ENCODE data around the gene GAA. TPM values are rescaled to one million over a fixed set of nuclear protein-coding genes. Genes with fewer than 3 reads are reported as not detected.

GAA gene
- total and polyA plus RNA-seq, 2 of the 13 experiments (the other 11 are each of a cell fraction or from before 2014, with no cell fraction given), result 21.6 to 36.4 TPM

DNA sequence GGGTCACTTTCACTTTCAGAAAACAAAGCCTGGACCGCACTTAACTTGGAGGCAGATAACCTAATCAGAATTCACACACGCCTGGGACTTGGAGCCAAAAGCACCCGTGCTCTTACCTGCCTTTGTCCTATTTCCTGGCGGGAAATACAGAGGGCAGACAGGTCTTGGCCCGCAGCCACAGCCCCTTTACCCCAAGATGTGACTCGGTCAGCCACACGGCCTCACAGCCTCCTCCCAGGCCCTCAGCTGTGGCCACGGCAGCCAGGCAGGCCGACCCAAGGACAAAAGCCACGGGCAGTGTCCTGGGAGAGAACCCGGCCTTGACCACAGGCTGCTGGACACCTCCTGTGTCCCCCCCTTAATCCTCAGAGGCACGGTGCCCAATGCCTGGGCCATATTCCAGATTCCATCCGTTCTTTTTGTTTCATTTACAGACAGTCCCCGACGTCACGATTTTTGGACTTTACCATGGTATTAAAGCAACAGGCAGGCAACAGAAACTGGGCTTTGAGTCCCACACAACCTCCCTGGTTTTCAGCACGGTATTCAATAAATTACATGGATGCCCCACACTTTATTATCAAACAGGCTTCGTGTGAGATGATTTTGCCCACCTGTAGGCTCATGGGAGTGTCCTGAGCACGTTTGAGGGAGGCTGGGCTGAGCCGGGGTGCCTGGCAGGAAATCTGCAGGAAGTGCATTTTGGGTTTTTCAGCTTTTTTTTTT lies 30.1 kb upstream of the GAA start (continued):
- TF ChIP-seq SAP130 (CRISPR knock-in tag; IDR thresholded peaks at IDR 0.05; ENCODE audit: low read depth) (peak; percentile 44; the same call in 1 of the 2 replicates), ZNF552 (CRISPR knock-in tag; IDR thresholded peaks at IDR 0.05; ENCODE audit: borderline replicate concordance) (no peak), ZNF891 (CRISPR knock-in tag; IDR thresholded peaks at IDR 0.05) (no peak), JUNB (CRISPR knock-in tag; IDR thresholded peaks at IDR 0.05; ENCODE audit: borderline replicate concordance) (no peak), SRY (CRISPR knock-in tag; IDR thresholded peaks at IDR 0.05) (no peak), MAZ (IDR thresholded peaks at IDR 0.05; ENCODE audit: borderline replicate concordance, low read depth, low read length) (no peak), MAZ (CRISPR knock-in tag; IDR thresholded peaks at IDR 0.05; ENCODE audit: low read depth) (no peak), ZMYM3 (CRISPR knock-in tag; IDR thresholded peaks at IDR 0.05) (no peak), ZNF768 (CRISPR knock-in tag; IDR thresholded peaks at IDR 0.05) (peak; percentile 23; the same call in 1 of the 2 replicates), ZKSCAN8 (CRISPR knock-in tag; IDR thresholded peaks at IDR 0.05; ENCODE audit: borderline replicate concordance) (no peak), ZFY (CRISPR knock-in tag; IDR thresholded peaks at IDR 0.05) (peak; percentile 76), SETDB1 (CRISPR knock-in tag; IDR thresholded peaks at IDR 0.05; ENCODE audit: borderline replicate concordance) (no peak), HIVEP1 (CRISPR knock-in tag; IDR thresholded peaks at IDR 0.05) (no peak), ZNF569 (CRISPR knock-in tag; IDR thresholded peaks at IDR 0.05; ENCODE audit: borderline replicate concordance) (no peak), ZNF570 (CRISPR knock-in tag; IDR thresholded peaks at IDR 0.05; ENCODE audit: borderline replicate concordance) (no peak), CENPT (CRISPR knock-in tag; IDR thresholded peaks at IDR 0.05; ENCODE audit: low read depth) (no peak)
- TF ChIP-seq, protein P1, sequence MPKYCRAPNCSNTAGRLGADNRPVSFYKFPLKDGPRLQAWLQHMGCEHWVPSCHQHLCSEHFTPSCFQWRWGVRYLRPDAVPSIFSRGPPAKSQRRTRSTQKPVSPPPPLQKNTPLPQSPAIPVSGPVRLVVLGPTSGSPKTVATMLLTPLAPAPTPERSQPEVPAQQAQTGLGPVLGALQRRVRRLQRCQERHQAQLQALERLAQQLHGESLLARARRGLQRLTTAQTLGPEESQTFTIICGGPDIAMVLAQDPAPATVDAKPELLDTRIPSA (CRISPR knock-in tag; IDR thresholded peaks at IDR 0.05; ENCODE audit: borderline replicate concordance), result no peak
- TF ChIP-seq, protein P2, sequence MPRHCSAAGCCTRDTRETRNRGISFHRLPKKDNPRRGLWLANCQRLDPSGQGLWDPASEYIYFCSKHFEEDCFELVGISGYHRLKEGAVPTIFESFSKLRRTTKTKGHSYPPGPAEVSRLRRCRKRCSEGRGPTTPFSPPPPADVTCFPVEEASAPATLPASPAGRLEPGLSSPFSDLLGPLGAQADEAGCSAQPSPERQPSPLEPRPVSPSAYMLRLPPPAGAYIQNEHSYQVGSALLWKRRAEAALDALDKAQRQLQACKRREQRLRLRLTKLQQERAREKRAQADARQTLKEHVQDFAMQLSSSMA (CRISPR knock-in tag; IDR thresholded peaks at IDR 0.05), result no peak
- TF ChIP-seq, protein P3, sequence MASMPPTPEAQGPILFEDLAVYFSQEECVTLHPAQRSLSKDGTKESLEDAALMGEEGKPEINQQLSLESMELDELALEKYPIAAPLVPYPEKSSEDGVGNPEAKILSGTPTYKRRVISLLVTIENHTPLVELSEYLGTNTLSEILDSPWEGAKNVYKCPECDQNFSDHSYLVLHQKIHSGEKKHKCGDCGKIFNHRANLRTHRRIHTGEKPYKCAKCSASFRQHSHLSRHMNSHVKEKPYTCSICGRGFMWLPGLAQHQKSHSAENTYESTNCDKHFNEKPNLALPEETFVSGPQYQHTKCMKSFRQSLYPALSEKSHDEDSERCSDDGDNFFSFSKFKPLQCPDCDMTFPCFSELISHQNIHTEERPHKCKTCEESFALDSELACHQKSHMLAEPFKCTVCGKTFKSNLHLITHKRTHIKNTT (CRISPR knock-in tag; IDR thresholded peaks at IDR 0.05), result no peak
- TF ChIP-seq, protein P4, sequence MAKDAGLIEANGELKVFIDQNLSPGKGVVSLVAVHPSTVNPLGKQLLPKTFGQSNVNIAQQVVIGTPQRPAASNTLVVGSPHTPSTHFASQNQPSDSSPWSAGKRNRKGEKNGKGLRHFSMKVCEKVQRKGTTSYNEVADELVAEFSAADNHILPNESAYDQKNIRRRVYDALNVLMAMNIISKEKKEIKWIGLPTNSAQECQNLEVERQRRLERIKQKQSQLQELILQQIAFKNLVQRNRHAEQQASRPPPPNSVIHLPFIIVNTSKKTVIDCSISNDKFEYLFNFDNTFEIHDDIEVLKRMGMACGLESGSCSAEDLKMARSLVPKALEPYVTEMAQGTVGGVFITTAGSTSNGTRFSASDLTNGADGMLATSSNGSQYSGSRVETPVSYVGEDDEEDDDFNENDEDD (CRISPR knock-in tag; IDR thresholded peaks at IDR 0.05; ENCODE audit: borderline replicate concordance), result no peak
- TF ChIP-seq, protein P5, sequence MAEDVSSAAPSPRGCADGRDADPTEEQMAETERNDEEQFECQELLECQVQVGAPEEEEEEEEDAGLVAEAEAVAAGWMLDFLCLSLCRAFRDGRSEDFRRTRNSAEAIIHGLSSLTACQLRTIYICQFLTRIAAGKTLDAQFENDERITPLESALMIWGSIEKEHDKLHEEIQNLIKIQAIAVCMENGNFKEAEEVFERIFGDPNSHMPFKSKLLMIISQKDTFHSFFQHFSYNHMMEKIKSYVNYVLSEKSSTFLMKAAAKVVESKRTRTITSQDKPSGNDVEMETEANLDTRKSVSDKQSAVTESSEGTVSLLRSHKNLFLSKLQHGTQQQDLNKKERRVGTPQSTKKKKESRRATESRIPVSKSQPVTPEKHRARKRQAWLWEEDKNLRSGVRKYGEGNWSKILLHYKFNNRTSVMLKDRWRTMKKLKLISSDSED (CRISPR knock-in tag; IDR thresholded peaks at IDR 0.05), result no peak
- TF ChIP-seq, protein P6, sequence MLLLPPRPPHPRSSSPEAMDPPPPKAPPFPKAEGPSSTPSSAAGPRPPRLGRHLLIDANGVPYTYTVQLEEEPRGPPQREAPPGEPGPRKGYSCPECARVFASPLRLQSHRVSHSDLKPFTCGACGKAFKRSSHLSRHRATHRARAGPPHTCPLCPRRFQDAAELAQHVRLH (CRISPR knock-in tag; IDR thresholded peaks at IDR 0.05; ENCODE audit: borderline replicate concordance, low read depth), result no peak
- TF ChIP-seq, protein P7, sequence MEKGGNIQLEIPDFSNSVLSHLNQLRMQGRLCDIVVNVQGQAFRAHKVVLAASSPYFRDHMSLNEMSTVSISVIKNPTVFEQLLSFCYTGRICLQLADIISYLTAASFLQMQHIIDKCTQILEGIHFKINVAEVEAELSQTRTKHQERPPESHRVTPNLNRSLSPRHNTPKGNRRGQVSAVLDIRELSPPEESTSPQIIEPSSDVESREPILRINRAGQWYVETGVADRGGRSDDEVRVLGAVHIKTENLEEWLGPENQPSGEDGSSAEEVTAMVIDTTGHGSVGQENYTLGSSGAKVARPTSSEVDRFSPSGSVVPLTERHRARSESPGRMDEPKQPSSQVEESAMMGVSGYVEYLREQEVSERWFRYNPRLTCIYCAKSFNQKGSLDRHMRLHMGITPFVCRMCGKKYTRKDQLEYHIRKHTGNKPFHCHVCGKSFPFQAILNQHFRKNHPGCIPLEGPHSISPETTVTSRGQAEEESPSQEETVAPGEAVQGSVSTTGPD (CRISPR knock-in tag; IDR thresholded peaks at IDR 0.05), result 0 out of 2 replicates have a peak, but pooled peaks have one; percentile 18

All from HepG2 (cell line).